ENCODE results near the gene ZNF230.
A peak's percentile ranks its signal among the peaks of the same experiment; 100 is the strongest.

ZNF230 gene

GRCh38 chr19:43983912-43984686, 18.7 kb upstream of the ZNF230 start, which contains the start of gene ZNF155:
Gene ZNF155, plus strand, starts transcription at chr19:43984188. Its CDS starts 4,356 bp downstream, at chr19:43988544.
- TF ChIP-seq EZH2 (optimal IDR thresholded peaks at IDR 0.05; ENCODE audit: low read depth, low read length) (no peak), EZH2phosphoT487 (IDR thresholded peaks at IDR 0.05; ENCODE audit: low read length) (no peak), CTCF (IDR thresholded peaks at IDR 0.05; ENCODE audit: low read length) (no peak)
- Histone ChIP-seq H3K27ac (ENCODE audit: low read length) (no peak within 1 kb of the TSS), H3K9ac (ENCODE audit: low read length) (peak within 1 kb of the TSS; percentile 22; the same call in 1 of the 2 replicates), H3K36me3 (replicated peaks; ENCODE audit: insufficient read depth, low read length) (no peaks in the 10 kb centered on the region), H4K20me1 (ENCODE audit: insufficient read depth, low read length) (no peaks in the 10 kb centered on the region), H3K9me3 (replicated peaks; ENCODE audit: insufficient read depth, low read length) (no peaks in the 10 kb centered on the region), H3K79me2 (ENCODE audit: low read length) (no peaks in the 10 kb centered on the region), H2AFZ (ENCODE audit: low read length) (peak within 1 kb of the TSS; percentile 86), H3K27me3 (replicated peaks; ENCODE audit: insufficient read depth, low read length) (no peaks in the 10 kb centered on the region), H3K4me1 (ENCODE audit: low read length) (no peaks in the 10 kb centered on the region), H3K4me3 (ENCODE audit: low read length) (peak within 1 kb of the TSS; percentile 73), H3K4me2 (ENCODE audit: low read depth, low read length) (peak within 1 kb of the TSS; percentile 54; the same call in 1 of the 2 replicates), H3F3A (ENCODE audit: insufficient read depth, low read length) (no peaks in the 10 kb centered on the region), H3K9me2 (replicated peaks; ENCODE audit: insufficient read depth, low read length) (no peaks in the 10 kb centered on the region)
- peak; percentile 74 for DNase-seq

DNA sequence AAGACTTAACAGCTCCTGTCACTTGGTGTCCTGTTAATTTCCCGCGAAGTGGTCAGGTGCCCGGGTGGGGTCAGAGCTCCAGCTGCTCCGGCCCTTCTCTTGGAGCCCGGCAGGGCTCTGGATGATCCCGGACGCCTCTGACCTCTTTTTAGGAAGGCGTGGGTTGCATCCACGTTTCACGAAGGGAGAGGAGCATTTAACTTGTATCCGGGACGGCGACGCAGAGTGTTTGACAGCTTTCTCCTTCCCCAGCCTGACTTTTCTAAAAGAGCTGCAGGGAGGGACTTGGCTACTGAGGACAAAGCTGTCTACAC, 18.1 kb upstream of the ZNF230 start:
- H3K27ac ChIP-seq (ENCODE audit: low read length), result no peak overlapping the region
- TF ChIP-seq CTCF (IDR thresholded peaks at IDR 0.05; ENCODE audit: low read length), result no peak
- no peak for TF ChIP-seq EZH2 (optimal IDR thresholded peaks at IDR 0.05; ENCODE audit: low read depth, low read length)
- TF ChIP-seq EZH2phosphoT487 (IDR thresholded peaks at IDR 0.05; ENCODE audit: low read length), result no peak
- no peak for DNase-seq

GRCh38 chr19:43997631-43998290, 5.0 kb upstream of the ZNF230 start:
- H3K9ac ChIP-seq (ENCODE audit: low read length), result no peak overlapping the region
- H3K27me3 ChIP-seq (replicated peaks; ENCODE audit: insufficient read depth, low read length), result no peaks in the 10 kb centered on the region
- TF ChIP-seq EZH2 (optimal IDR thresholded peaks at IDR 0.05; ENCODE audit: low read depth, low read length), result no peak
- no peak for TF ChIP-seq CTCF (IDR thresholded peaks at IDR 0.05; ENCODE audit: low read length)
- H3K27ac ChIP-seq (ENCODE audit: low read length), result no peak overlapping the region
- H3K4me3 ChIP-seq (ENCODE audit: low read length), result no peak overlapping the region
- H4K20me1 ChIP-seq (ENCODE audit: insufficient read depth, low read length), result no peaks in the 10 kb centered on the region
- H3K4me2 ChIP-seq (ENCODE audit: low read depth, low read length), result no peak overlapping the region
- no peaks in the 10 kb centered on the region for H3K79me2 ChIP-seq (ENCODE audit: low read length)
- H3K9me3 ChIP-seq (replicated peaks; ENCODE audit: insufficient read depth, low read length), result no peaks in the 10 kb centered on the region
- no peaks in the 10 kb centered on the region for H3K9me2 ChIP-seq (replicated peaks; ENCODE audit: insufficient read depth, low read length)
- H3F3A ChIP-seq (ENCODE audit: insufficient read depth, low read length), result no peaks in the 10 kb centered on the region
- H2AFZ ChIP-seq (ENCODE audit: low read length), result no peak overlapping the region
- DNase-seq, result no peak
- no peaks in the 10 kb centered on the region for H3K36me3 ChIP-seq (replicated peaks; ENCODE audit: insufficient read depth, low read length)
- peaks cover 4% of the 10 kb centered on the region; the same call in 1 of the 2 replicates for H3K4me1 ChIP-seq (ENCODE audit: low read length)

More for the DNA sequence above, 18.1 kb upstream of the ZNF230 start:
- H3K4me1 ChIP-seq (ENCODE audit: low read length), result no peaks in the 10 kb centered on the region
- no peaks in the 10 kb centered on the region for H3K36me3 ChIP-seq (replicated peaks; ENCODE audit: insufficient read depth, low read length)
- H3K9me2 ChIP-seq (replicated peaks; ENCODE audit: insufficient read depth, low read length), result no peaks in the 10 kb centered on the region
- no peaks in the 10 kb centered on the region for H3K27me3 ChIP-seq (replicated peaks; ENCODE audit: insufficient read depth, low read length)
- no peaks in the 10 kb centered on the region for H3F3A ChIP-seq (ENCODE audit: insufficient read depth, low read length)
- no peaks in the 10 kb centered on the region for H4K20me1 ChIP-seq (ENCODE audit: insufficient read depth, low read length)
- peak overlapping the region; percentile 86 for H2AFZ ChIP-seq (ENCODE audit: low read length)
- no peak overlapping the region for H3K9ac ChIP-seq (ENCODE audit: low read length)
- H3K9me3 ChIP-seq (replicated peaks; ENCODE audit: insufficient read depth, low read length), result no peaks in the 10 kb centered on the region
- H3K4me3 ChIP-seq (ENCODE audit: low read length), result peak overlapping the region; percentile 73
- H3K4me2 ChIP-seq (ENCODE audit: low read depth, low read length), result peak overlapping the region; percentile 54; the same call in 1 of the 2 replicates
- H3K79me2 ChIP-seq (ENCODE audit: low read length), result no peaks in the 10 kb centered on the region
